ENCODE results near the gene SCYL1. TPM values are rescaled to one million over a fixed set of nuclear protein-coding genes. Genes with fewer than 3 reads are reported as not detected.

The SCYL1 gene
- total RNA-seq, 1 donor from 2014 or later = 95.8 TPM

GRCh38 chr11:65489035-65489705 is 35.7 kb upstream of the SCYL1 start:
- intact Hi-C loops (cut with micrococcal nuclease) = no loop called here
- H3K36me3 Mint-ChIP-seq (ENCODE audit: low read depth) = no peaks in the 10 kb centered on the region
- peaks cover 46% of the 10 kb centered on the region for H3K4me1 Mint-ChIP-seq (ENCODE audit: low read depth)
- H3K4me3 Mint-ChIP-seq (ENCODE audit: low read depth) = no peak overlapping the region
- H3K9me3 Mint-ChIP-seq = no peaks in the 10 kb centered on the region
- DNase-seq (ENCODE audit: low spot score) = no peak
- H3K27ac Mint-ChIP-seq = no peak overlapping the region
- no peaks in the 10 kb centered on the region for H3K27me3 Mint-ChIP-seq (ENCODE audit: low read depth)

GRCh38 chr11:65489706-65490320 is 35.1 kb upstream of the SCYL1 start:
- no peak overlapping the region for H3K4me3 Mint-ChIP-seq (ENCODE audit: low read depth)
- peaks cover 52% of the 10 kb centered on the region for H3K4me1 Mint-ChIP-seq (ENCODE audit: low read depth)

GRCh38 chr11:65491163-65491465 is 33.8 kb upstream of the SCYL1 start:
- intact Hi-C loops (cut with micrococcal nuclease) = loop anchor here (10.0 kb wide), 1 partner anchor 616 kb away; the partner anchor contains the start of gene EHD1
- Mint-ChIP-seq H3K27ac (peak overlapping the region; percentile 46), H3K36me3 (ENCODE audit: low read depth) (no peaks in the 10 kb centered on the region), H3K27me3 (ENCODE audit: low read depth) (no peaks in the 10 kb centered on the region), H3K4me1 (ENCODE audit: low read depth) (peaks cover 53% of the 10 kb centered on the region), H3K4me3 (ENCODE audit: low read depth) (no peak overlapping the region), H3K9me3 (no peaks in the 10 kb centered on the region)
- DNase-seq (ENCODE audit: low spot score) = no peak

More at GRCh38 chr11:65489706-65490320, 35.1 kb upstream of the SCYL1 start:
- Mint-ChIP-seq H3K9me3 (no peaks in the 10 kb centered on the region), H3K27ac (no peak overlapping the region), H3K36me3 (ENCODE audit: low read depth) (no peaks in the 10 kb centered on the region), H3K27me3 (ENCODE audit: low read depth) (no peaks in the 10 kb centered on the region)
- intact Hi-C loops (cut with micrococcal nuclease) = loop anchor here (10.0 kb wide), 1 partner anchor 615 kb away; the partner anchor contains the start of gene EHD1
- DNase-seq (ENCODE audit: low spot score) = no peak

- H3K9me3 Mint-ChIP-seq = no peaks in the 10 kb centered on the region
- H3K36me3 Mint-ChIP-seq (ENCODE audit: low read depth) = no peaks in the 10 kb centered on the region
- peak overlapping the region; percentile 78 for H3K27ac Mint-ChIP-seq
- DNase-seq (ENCODE audit: low spot score) = no peak
- no peaks in the 10 kb centered on the region for H3K27me3 Mint-ChIP-seq (ENCODE audit: low read depth)
- intact Hi-C loops (cut with micrococcal nuclease) = loop anchor here (10.0 kb wide), 1 partner anchor 617 kb away; the partner anchor contains the start of gene EHD1
- H3K4me3 Mint-ChIP-seq (ENCODE audit: low read depth) = peak overlapping the region; percentile 23
- H3K4me1 Mint-ChIP-seq (ENCODE audit: low read depth) = peaks cover 58% of the 10 kb centered on the region
These were observed 33.1 kb upstream of the SCYL1 start for GRCh38 chr11:65491614-65492386.

- H3K27me3 Mint-ChIP-seq (ENCODE audit: low read depth) = no peaks in the 10 kb centered on the region
- intact Hi-C loops (cut with micrococcal nuclease) = loop anchor here (10.0 kb wide), 1 partner anchor 618 kb away; the partner anchor contains the start of gene EHD1
- DNase-seq (ENCODE audit: low spot score) = no peak
- H3K4me3 Mint-ChIP-seq (ENCODE audit: low read depth) = peak overlapping the region; percentile 23
- no peaks in the 10 kb centered on the region for H3K9me3 Mint-ChIP-seq
- H3K4me1 Mint-ChIP-seq (ENCODE audit: low read depth) = peaks cover 58% of the 10 kb centered on the region
- H3K27ac Mint-ChIP-seq = peak overlapping the region; percentile 78
- H3K36me3 Mint-ChIP-seq (ENCODE audit: low read depth) = no peaks in the 10 kb centered on the region
These were observed 32.6 kb upstream of the SCYL1 start for GRCh38 chr11:65492387-65492636.

GRCh38 chr11:65492637-65493366 is 32.1 kb upstream of the SCYL1 start:
- intact Hi-C loops (cut with micrococcal nuclease) = loop anchor here (10.0 kb wide), 1 partner anchor 618 kb away; the partner anchor contains the start of gene EHD1
- Mint-ChIP-seq H3K9me3 (no peaks in the 10 kb centered on the region), H3K27ac (peak overlapping the region; percentile 98), H3K36me3 (ENCODE audit: low read depth) (no peaks in the 10 kb centered on the region), H3K4me3 (ENCODE audit: low read depth) (peak overlapping the region; percentile 73), H3K4me1 (ENCODE audit: low read depth) (peaks cover 53% of the 10 kb centered on the region), H3K27me3 (ENCODE audit: low read depth) (no peaks in the 10 kb centered on the region)
- no peak for DNase-seq (ENCODE audit: low spot score)

GRCh38 chr11:65493367-65494176 is 31.3 kb upstream of the SCYL1 start:
- Mint-ChIP-seq H3K27me3 (ENCODE audit: low read depth) (no peaks in the 10 kb centered on the region), H3K4me1 (ENCODE audit: low read depth) (peaks cover 45% of the 10 kb centered on the region), H3K27ac (peak overlapping the region; percentile 98), H3K36me3 (ENCODE audit: low read depth) (no peaks in the 10 kb centered on the region), H3K9me3 (no peaks in the 10 kb centered on the region), H3K4me3 (ENCODE audit: low read depth) (peak overlapping the region; percentile 73)
- DNase-seq (ENCODE audit: low spot score) = no peak
- intact Hi-C loops (cut with micrococcal nuclease) = loop anchor here (10.0 kb wide), 1 partner anchor 619 kb away; the partner anchor contains the start of gene EHD1

- Mint-ChIP-seq H3K4me3 (ENCODE audit: low read depth) (no peak overlapping the region), H3K9me3 (no peaks in the 10 kb centered on the region), H3K27me3 (ENCODE audit: low read depth) (no peaks in the 10 kb centered on the region), H3K36me3 (ENCODE audit: low read depth) (no peaks in the 10 kb centered on the region), H3K27ac (peak overlapping the region; percentile 88), H3K4me1 (ENCODE audit: low read depth) (peaks cover 36% of the 10 kb centered on the region)
- intact Hi-C loops (cut with micrococcal nuclease) = loop anchor here (1.0 to 10.0 kb wide), 6 partner anchors 20 to 622 kb away; partner anchors contain the start of genes EHD1, NEAT1 and SLC25A45
- no peak for DNase-seq (ENCODE audit: low spot score)
These were observed 28.4 kb upstream of the SCYL1 start for GRCh38 chr11:65496304-65497140.

- Mint-ChIP-seq H3K27ac (peak overlapping the region; percentile 88), H3K9me3 (no peaks in the 10 kb centered on the region), H3K4me3 (ENCODE audit: low read depth) (no peak overlapping the region), H3K4me1 (ENCODE audit: low read depth) (peaks cover 30% of the 10 kb centered on the region), H3K36me3 (ENCODE audit: low read depth) (no peaks in the 10 kb centered on the region), H3K27me3 (ENCODE audit: low read depth) (no peaks in the 10 kb centered on the region)
- peak; percentile 97 for DNase-seq (ENCODE audit: low spot score)
- intact Hi-C loops (cut with micrococcal nuclease) = loop anchor here (1.0 to 10.0 kb wide), 6 partner anchors 21 to 623 kb away; partner anchors contain the start of genes EHD1, NEAT1 and SLC25A45
These were observed 27.5 kb upstream of the SCYL1 start for GRCh38 chr11:65497141-65498041.

- no peak overlapping the region for H3K4me3 Mint-ChIP-seq (ENCODE audit: low read depth)
- DNase-seq (ENCODE audit: low spot score) = peak; percentile 65
- peaks cover 27% of the 10 kb centered on the region for H3K4me1 Mint-ChIP-seq (ENCODE audit: low read depth)
- H3K36me3 Mint-ChIP-seq (ENCODE audit: low read depth) = no peaks in the 10 kb centered on the region
- H3K27me3 Mint-ChIP-seq (ENCODE audit: low read depth) = no peaks in the 10 kb centered on the region
- intact Hi-C loops (cut with micrococcal nuclease) = loop anchor here (10.0 kb wide), 1 partner anchor 623 kb away; the partner anchor contains the start of gene EHD1
- H3K9me3 Mint-ChIP-seq = no peaks in the 10 kb centered on the region
- H3K27ac Mint-ChIP-seq = no peak overlapping the region
These were observed 26.7 kb upstream of the SCYL1 start for GRCh38 chr11:65498042-65498726.
